Cardiac fibroblast (primary cell): Measurements from ENCODE around the gene NFE2L3.
A peak's percentile ranks its signal among the peaks of the same experiment; 100 is the strongest.
"Not testable (repeated sequence)": the region's sequence is repeated elsewhere in the genome, so short reads cannot be mapped to it uniquely, and the experiment has no call there.

Experiments
- DNase-seq, 2 donors: peaks; one replicate each; pipeline versions ENCODE4 v3.0.0 to v3.0.0-alpha.2; 2010; ENCODE audit warnings: low read depth in 2 of 2
- H3K4me3 ChIP-seq, 2 donors: replicated peaks in 1 of 2; 1 replicate in 1 of 2; 2 replicates in 1 of 2; pipeline ENCODE4 v1.5.1; 2011; ENCODE audit warnings: low read depth in 2 of 2, low read length in 2 of 2, mild to moderate bottlenecking in 2 of 2, moderate library complexity in 1 of 2
- TF ChIP-seq, protein P1 (sequence below): IDR thresholded peaks from one replicate; pipeline ENCODE4 v1.5.1; 2011; ENCODE audit warnings: low read depth, mild to moderate bottlenecking, low read length, inconsistent platforms

The NFE2L3 gene

DNA sequence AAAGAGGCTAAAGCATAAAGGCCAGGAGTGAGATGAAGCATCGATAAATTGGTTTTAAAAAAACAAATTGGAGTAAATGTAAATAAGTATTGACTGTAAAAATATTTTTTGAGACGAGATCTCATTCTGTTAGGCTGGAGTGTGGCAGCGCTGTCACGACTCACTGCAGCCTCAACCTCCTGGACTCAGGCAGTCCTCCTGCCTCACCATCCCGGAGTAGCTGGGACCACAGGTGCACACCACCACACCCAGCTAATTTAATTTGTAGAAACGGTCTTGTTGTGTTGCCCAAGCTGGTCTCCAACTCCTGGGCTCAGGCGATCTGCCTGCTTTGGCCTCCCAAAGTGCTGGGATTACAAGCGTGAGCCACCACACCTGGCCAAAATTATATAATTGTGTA lies 30.7 kb downstream of the NFE2L3 start:
- H3K4me3 ChIP-seq, result no peak overlapping the region
- TF ChIP-seq, protein P1, sequence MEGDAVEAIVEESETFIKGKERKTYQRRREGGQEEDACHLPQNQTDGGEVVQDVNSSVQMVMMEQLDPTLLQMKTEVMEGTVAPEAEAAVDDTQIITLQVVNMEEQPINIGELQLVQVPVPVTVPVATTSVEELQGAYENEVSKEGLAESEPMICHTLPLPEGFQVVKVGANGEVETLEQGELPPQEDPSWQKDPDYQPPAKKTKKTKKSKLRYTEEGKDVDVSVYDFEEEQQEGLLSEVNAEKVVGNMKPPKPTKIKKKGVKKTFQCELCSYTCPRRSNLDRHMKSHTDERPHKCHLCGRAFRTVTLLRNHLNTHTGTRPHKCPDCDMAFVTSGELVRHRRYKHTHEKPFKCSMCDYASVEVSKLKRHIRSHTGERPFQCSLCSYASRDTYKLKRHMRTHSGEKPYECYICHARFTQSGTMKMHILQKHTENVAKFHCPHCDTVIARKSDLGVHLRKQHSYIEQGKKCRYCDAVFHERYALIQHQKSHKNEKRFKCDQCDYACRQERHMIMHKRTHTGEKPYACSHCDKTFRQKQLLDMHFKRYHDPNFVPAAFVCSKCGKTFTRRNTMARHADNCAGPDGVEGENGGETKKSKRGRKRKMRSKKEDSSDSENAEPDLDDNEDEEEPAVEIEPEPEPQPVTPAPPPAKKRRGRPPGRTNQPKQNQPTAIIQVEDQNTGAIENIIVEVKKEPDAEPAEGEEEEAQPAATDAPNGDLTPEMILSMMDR, result no peak
- DNase-seq, result no peak

DNA sequence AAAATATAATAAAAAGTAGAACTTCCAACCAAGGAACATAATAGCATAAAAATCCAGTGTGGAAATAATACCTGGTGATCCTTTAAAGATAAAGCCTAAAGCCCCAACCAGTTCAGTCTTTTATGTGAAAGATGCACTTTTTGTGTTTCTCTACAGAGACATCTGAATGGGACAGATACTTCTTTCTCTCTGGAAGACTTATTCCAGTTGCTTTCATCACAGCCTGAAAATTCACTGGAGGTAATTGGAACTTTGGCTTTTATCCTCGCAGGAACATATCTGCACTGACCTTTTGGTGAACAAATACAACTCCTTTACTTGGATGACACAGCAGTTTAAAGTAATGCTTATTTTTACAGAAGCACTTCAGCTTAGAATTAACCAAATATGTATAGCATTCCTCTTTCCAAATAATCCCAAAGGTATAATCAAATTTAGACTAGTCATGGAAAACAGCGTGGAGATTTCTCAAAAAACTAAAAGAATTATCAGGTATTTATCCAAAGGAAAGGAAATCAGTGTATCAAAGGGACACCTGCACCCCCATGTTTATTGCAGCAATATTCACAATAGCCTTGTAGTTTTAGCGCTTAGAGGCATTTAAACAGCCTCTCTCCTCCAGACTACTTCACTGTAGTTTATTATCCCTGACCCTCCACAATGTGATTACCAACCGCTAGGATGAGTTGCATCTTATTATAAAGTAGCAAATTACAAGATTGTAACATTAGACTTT lies 31.7 kb downstream of the NFE2L3 start:
- TF ChIP-seq, protein P1, result no peak
- H3K4me3 ChIP-seq, result no peak overlapping the region
- DNase-seq, result no peak

DNA sequence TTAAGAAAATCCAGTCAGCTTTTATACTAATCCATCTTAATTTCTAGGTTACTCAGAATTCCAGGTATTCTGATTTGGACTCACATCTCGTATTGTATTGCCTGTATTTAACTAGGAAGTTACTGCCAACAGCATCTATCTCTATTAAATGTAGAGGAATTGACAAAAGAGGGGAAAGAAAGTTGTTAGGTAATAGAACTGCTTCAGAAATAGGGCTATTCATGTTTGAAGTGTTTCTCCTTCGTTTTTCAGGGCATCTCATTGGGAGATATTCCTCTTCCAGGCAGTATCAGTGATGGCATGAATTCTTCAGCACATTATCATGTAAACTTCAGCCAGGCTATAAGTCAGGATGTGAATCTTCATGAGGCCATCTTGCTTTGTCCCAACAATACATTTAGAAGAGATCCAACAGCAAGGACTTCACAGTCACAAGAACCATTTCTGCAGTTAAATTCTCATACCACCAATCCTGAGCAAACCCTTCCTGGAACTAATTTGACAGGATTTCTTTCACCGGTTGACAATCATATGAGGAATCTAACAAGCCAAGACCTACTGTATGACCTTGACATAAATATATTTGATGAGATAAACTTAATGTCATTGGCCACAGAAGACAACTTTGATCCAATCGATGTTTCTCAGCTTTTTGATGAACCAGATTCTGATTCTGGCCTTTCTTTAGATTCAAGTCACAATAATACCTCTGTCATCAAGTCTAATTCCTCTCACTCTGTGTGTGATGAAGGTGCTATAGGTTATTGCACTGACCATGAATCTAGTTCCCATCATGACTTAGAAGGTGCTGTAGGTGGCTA lies 32.5 kb downstream of the NFE2L3 start:
- H3K4me3 ChIP-seq, DNase-seq: not testable (repeated sequence)

DNA sequence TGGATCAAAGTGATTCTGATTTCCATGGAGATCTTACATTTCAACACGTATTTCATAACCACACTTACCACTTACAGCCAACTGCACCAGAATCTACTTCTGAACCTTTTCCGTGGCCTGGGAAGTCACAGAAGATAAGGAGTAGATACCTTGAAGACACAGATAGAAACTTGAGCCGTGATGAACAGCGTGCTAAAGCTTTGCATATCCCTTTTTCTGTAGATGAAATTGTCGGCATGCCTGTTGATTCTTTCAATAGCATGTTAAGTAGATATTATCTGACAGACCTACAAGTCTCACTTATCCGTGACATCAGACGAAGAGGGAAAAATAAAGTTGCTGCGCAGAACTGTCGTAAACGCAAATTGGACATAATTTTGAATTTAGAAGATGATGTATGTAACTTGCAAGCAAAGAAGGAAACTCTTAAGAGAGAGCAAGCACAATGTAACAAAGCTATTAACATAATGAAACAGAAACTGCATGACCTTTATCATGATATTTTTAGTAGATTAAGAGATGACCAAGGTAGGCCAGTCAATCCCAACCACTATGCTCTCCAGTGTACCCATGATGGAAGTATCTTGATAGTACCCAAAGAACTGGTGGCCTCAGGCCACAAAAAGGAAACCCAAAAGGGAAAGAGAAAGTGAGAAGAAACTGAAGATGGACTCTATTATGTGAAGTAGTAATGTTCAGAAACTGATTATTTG lies 33.3 kb downstream of the NFE2L3 start:
- TF ChIP-seq, protein P1, result no peak
- no peak for DNase-seq
- H3K4me3 ChIP-seq, result no peak overlapping the region

DNA sequence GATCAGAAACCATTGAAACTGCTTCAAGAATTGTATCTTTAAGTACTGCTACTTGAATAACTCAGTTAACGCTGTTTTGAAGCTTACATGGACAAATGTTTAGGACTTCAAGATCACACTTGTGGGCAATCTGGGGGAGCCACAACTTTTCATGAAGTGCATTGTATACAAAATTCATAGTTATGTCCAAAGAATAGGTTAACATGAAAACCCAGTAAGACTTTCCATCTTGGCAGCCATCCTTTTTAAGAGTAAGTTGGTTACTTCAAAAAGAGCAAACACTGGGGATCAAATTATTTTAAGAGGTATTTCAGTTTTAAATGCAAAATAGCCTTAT lies 33.8 kb downstream of the NFE2L3 start:
- DNase-seq, result no peak
- TF ChIP-seq, protein P1, result no peak
- H3K4me3 ChIP-seq, result no peak overlapping the region

DNA sequence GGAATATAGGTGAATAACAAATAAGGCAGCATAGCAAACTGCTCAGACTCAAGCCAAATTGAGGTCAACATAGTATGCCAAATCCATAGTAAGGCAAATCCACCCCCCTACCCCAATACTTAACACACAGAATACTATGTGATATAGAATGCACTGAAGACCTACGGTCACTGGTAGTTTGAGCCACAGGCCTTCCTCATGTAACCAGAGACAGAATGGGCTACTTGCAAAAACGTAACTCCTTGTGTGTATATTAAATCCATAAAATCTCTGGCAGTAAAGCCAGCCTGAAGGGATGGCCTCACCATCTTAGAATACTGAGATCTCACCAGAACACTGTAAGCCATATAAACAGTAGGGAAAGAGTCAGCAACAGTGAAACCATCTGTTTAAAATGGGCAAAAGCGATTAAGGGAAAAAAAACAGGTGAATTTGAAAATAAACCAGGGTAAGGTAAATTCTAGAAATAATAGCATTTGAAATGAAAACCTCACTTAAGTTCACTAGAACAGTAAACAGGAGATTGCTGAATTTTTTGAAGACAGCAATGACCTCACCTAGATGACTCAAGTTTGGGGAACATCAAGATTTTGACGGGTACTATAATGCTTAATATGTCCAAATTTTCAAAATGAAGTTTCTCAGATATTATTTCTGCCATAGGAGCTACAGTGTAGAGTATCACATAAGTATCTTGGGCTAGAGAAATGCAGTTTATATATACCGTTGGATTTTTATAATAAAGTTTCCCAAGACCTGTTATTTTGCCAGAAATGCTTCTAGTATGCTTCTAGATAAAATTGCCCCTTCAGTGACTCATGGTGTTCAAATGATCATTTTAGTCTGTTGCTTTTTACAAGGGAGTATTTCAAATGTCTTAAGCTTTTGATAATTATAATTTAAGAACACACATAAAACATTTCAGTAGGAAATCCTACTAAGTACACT lies 34.6 kb downstream of the NFE2L3 start:
- TF ChIP-seq, protein P1, result no peak
- peak in 1 of 2 donors; percentile 39 for DNase-seq
- no peak overlapping the region for H3K4me3 ChIP-seq
